H1 (cell line): ENCODE measurements around the gene TNS1. TPM values are rescaled to one million over a fixed set of nuclear protein-coding genes. Genes with fewer than 3 reads are reported as not detected.

Source experiments
- CTCF ChIA-PET: fragments of 300-600 bp; sonication (Branson Sonifier 250); formaldehyde crosslinking; loops from one replicate; lab custom pipeline; 2021; ENCODE audit not compliant: partially characterized antibody; lab: Charles Lee
- POLR2A ChIA-PET: fragments of 300-600 bp; sonication (Branson Sonifier 250); formaldehyde crosslinking; loops from one replicate; lab custom pipeline; 2021; ENCODE audit warnings: inconsistent platforms; ENCODE audit not compliant: partially characterized antibody; lab: Charles Lee
- DNase-seq, 2 experiments: peaks; one replicate each; pipeline versions ENCODE4 v3.0.0 to v3.0.0-alpha.2; 2010 to 2022; ENCODE audit warnings: low spot score in 2 of 2, low read depth in 1 of 2, mixed read lengths in 1 of 2
- FAIRE-seq: peaks from 2 replicates; lab custom pipeline; 2011; peaks lifted over from hg19 to GRCh38; lab: Jason Lieb, UNC
- H2AFZ ChIP-seq: 2 replicates; pipeline ENCODE4 v1.8.1; 2012; ENCODE audit warnings: low read length, inconsistent platforms
- H2AK5ac ChIP-seq: 2 replicates; pipeline ENCODE4 v1.6.1; 2013; ENCODE audit warnings: low read depth, low read length
- H2BK120ac ChIP-seq: replicated peaks from 2 replicates; pipeline ENCODE3; 2013; ENCODE audit warnings: low read depth, low read length, inconsistent platforms
- H2BK12ac ChIP-seq: 2 replicates; pipeline ENCODE4 v1.6.1; 2013; ENCODE audit warnings: low read depth, low read length
- H2BK15ac ChIP-seq: 2 replicates; pipeline ENCODE4 v1.6.1; 2013; ENCODE audit warnings: low read length
- H2BK20ac ChIP-seq: 2 replicates; pipeline ENCODE4 v1.6.1; 2013; ENCODE audit warnings: low read length
- H2BK5ac ChIP-seq: 2 replicates; pipeline ENCODE4 v1.6.1; 2013; ENCODE audit warnings: low read depth, low read length
- H3K14ac ChIP-seq: 2 replicates; pipeline ENCODE4 v1.6.1; 2013; ENCODE audit warnings: inconsistent platforms; ENCODE audit not compliant: insufficient read length
- H3K18ac ChIP-seq: 2 replicates; pipeline ENCODE4 v1.6.1; 2013; ENCODE audit warnings: low read length; ENCODE audit errors: extremely low read depth
- H3K23ac ChIP-seq: 2 replicates; pipeline ENCODE4 v1.6.1; 2013; ENCODE audit warnings: inconsistent platforms; ENCODE audit not compliant: insufficient read length
- H3K23me2 ChIP-seq: 2 replicates; pipeline ENCODE4 v1.6.1; 2013; ENCODE audit warnings: low read depth, low read length
- H3K27ac ChIP-seq: 2 replicates; pipeline ENCODE4 v1.6.1; 2011; ENCODE audit warnings: low read depth, low read length, inconsistent platforms
- H3K27me3 ChIP-seq, 4 experiments: replicated peaks in 1 of 4; 1 replicate in 1 of 4; 2 replicates in 3 of 4; pipeline versions ENCODE4 v1.6.1 to v1.8.1; 2011 to 2013; ENCODE audit warnings: low read length in 3 of 4, mild to moderate bottlenecking in 3 of 4, inconsistent platforms in 2 of 4, mixed read lengths in 2 of 4, moderate library complexity in 1 of 4; ENCODE audit not compliant: control insufficient read depth in 3 of 4, insufficient read depth in 3 of 4; ENCODE audit errors: extremely low read depth in 1 of 4
- H3K36me3 ChIP-seq, 4 experiments: 2 replicates each; pipeline versions ENCODE4 v1.6.1 to v1.8.1; 2011 to 2013; ENCODE audit warnings: mild to moderate bottlenecking in 4 of 4, low read length in 3 of 4, moderate library complexity in 2 of 4, control low read depth in 1 of 4, inconsistent platforms in 1 of 4; ENCODE audit not compliant: insufficient read depth in 4 of 4, control insufficient read depth in 2 of 4
- H3K4ac ChIP-seq: replicated peaks from 2 replicates; pipeline ENCODE3; 2013; ENCODE audit warnings: low read length, low read depth, mixed read lengths, inconsistent platforms; ENCODE audit not compliant: insufficient read length
- H3K4me1 ChIP-seq, 4 experiments: replicated peaks in 1 of 4; 1 replicate in 1 of 4; 2 replicates in 3 of 4; pipeline versions ENCODE4 v1.6.1 to v1.8.1; 2011 to 2013; ENCODE audit warnings: low read length in 3 of 4, inconsistent platforms in 2 of 4, mixed read lengths in 1 of 4; ENCODE audit not compliant: insufficient read depth in 4 of 4, control insufficient read depth in 3 of 4
- H3K4me2 ChIP-seq, 2 experiments: 2 replicates each; pipeline versions ENCODE4 v1.6.1 to v1.8.1; 2011 to 2013; ENCODE audit warnings: low read depth in 2 of 2, low read length in 2 of 2, control low read depth in 1 of 2, inconsistent platforms in 1 of 2, mild to moderate bottlenecking in 1 of 2; ENCODE audit not compliant: insufficient read depth in 1 of 2
- H3K4me3 ChIP-seq, 4 experiments: fragments of 200-600, 300-600 bp in 1 of 4; sonication (generic), shearing (Covaris generic), sonication (Bioruptor Twin) in 1 of 4; 2 replicates each; pipeline versions ENCODE4 v1.5.1 to v1.8.1; 2011 to 2016; ENCODE audit warnings: low read length in 4 of 4, low read depth in 3 of 4, control low read depth in 2 of 4, inconsistent platforms in 2 of 4, mild to moderate bottlenecking in 2 of 4, mixed read lengths in 1 of 4, moderate library complexity in 1 of 4; ENCODE audit not compliant: insufficient read depth in 2 of 4; ENCODE audit errors: extremely low read depth in 1 of 4
- H3K56ac ChIP-seq: replicated peaks from 2 replicates; pipeline ENCODE3; 2013; ENCODE audit warnings: low read depth, mild to moderate bottlenecking, mixed read lengths, low read length, inconsistent platforms; ENCODE audit not compliant: insufficient read length
- H3K79me1 ChIP-seq: 2 replicates; pipeline ENCODE4 v1.6.1; 2013; ENCODE audit warnings: low read depth, low read length, control low read depth
- H3K79me2 ChIP-seq, 2 experiments: 2 replicates each; pipeline versions ENCODE4 v1.6.1 to v1.8.1; 2012 to 2013; ENCODE audit warnings: low read length in 2 of 2, mild to moderate bottlenecking in 2 of 2, inconsistent platforms in 1 of 2; ENCODE audit not compliant: insufficient read depth in 2 of 2, control insufficient read depth in 1 of 2
- H3K9ac ChIP-seq, 4 experiments: replicated peaks in 1 of 4; 1 replicate in 1 of 4; 2 replicates in 3 of 4; pipeline versions ENCODE4 v1.6.1 to v1.8.1; 2011 to 2013; ENCODE audit warnings: low read depth in 3 of 4, low read length in 3 of 4, control low read depth in 2 of 4, mild to moderate bottlenecking in 2 of 4, moderate library complexity in 2 of 4, inconsistent platforms in 1 of 4; ENCODE audit errors: extremely low read depth in 1 of 4
- H3K9me3 ChIP-seq, 2 experiments: 2 replicates each; pipeline versions ENCODE4 v1.6.1 to v1.8.1; 2012 to 2013; ENCODE audit warnings: mild to moderate bottlenecking in 2 of 2, moderate library complexity in 2 of 2, control low read depth in 1 of 2, inconsistent platforms in 1 of 2, low read depth in 1 of 2, low read length in 1 of 2, mixed read lengths in 1 of 2; ENCODE audit not compliant: insufficient read depth in 2 of 2
- H4K20me1 ChIP-seq, 2 experiments: replicated peaks in 1 of 2; 2 replicates each; pipeline versions ENCODE3 to v1.8.1; 2011 to 2013; ENCODE audit warnings: inconsistent platforms in 2 of 2, low read length in 2 of 2, mild to moderate bottlenecking in 1 of 2; ENCODE audit not compliant: insufficient read depth in 2 of 2, control insufficient read depth in 1 of 2
- H4K5ac ChIP-seq: 2 replicates; pipeline ENCODE4 v1.6.1; 2013; ENCODE audit warnings: low read length, low read depth, mixed read lengths, inconsistent platforms; ENCODE audit not compliant: insufficient read length
- H4K8ac ChIP-seq: 2 replicates; pipeline ENCODE4 v1.8.0; 2013; ENCODE audit warnings: mild to moderate bottlenecking, moderate library complexity, low read length, inconsistent platforms; ENCODE audit not compliant: insufficient read depth; ENCODE audit errors: extremely low read depth
- H4K91ac ChIP-seq: replicated peaks from 2 replicates; pipeline ENCODE3; 2013; ENCODE audit warnings: low read length, mixed read lengths, inconsistent platforms; ENCODE audit not compliant: insufficient read length
- BCL11A ChIP-seq, 2 experiments: IDR thresholded peaks; one replicate each; pipeline ENCODE4 v1.6.1; 2011; ENCODE audit warnings: low read depth in 2 of 2, low read length in 2 of 2, mild to moderate bottlenecking in 2 of 2
- CBX5 ChIP-seq: fragments of 300-800, 300-1000 bp; sonication (generic); IDR thresholded peaks from 2 replicates; pipeline ENCODE4 v1.7.1; 2016; ENCODE audit warnings: antibody characterized with exemption, low read length, low read depth
- JUN ChIP-seq: IDR thresholded peaks from 2 replicates; pipeline ENCODE4 v1.6.1; 2011; ENCODE audit warnings: low read depth, mild to moderate bottlenecking, improper control_type of control experiment, low read length
- MAX ChIP-seq: IDR thresholded peaks from 2 replicates; pipeline ENCODE4 v1.6.1; 2012; ENCODE audit warnings: inconsistent platforms
- SAP30 ChIP-seq: fragments of 300-600 bp; sonication (generic); IDR thresholded peaks from 2 replicates; pipeline ENCODE4 v1.7.1; 2012; ENCODE audit warnings: low read length, moderate library complexity, mild to moderate bottlenecking, inconsistent platforms; ENCODE audit not compliant: insufficient read depth, insufficient replicate concordance
- SIRT6 ChIP-seq: IDR thresholded peaks from one replicate; pipeline ENCODE4 v1.7.1; 2012; ENCODE audit warnings: low read length, inconsistent platforms
- SIX5 ChIP-seq: IDR thresholded peaks from 2 replicates; pipeline ENCODE4 v1.6.1; 2011; ENCODE audit warnings: mild to moderate bottlenecking, low read depth, low read length
- SUZ12 ChIP-seq: fragments of 200-600 bp; sonication (generic); IDR thresholded peaks from 2 replicates; pipeline ENCODE4 v1.6.1; 2012; ENCODE audit warnings: mild to moderate bottlenecking, inconsistent platforms, low read length, moderate library complexity, mixed read lengths
- TEAD4 ChIP-seq: IDR thresholded peaks from 2 replicates; pipeline ENCODE4 v1.6.1; 2012; ENCODE audit warnings: low read depth, low read length, inconsistent platforms, mixed read lengths
- WGBS, 2 experiments: shearing (Covaris generic) in 1 of 2; methylation state at CpG; one replicate each; pipeline versions ENCODE4 v1.1.6 to v1.1.7; 2013 to 2015; ENCODE audit warnings: low lambda C conversion rate in 2 of 2, mixed read lengths in 2 of 2, inconsistent platforms in 1 of 2, low coverage in 1 of 2, missing lambda C conversion rate in 1 of 2; ENCODE audit not compliant: insufficient replicate concordance in 2 of 2, insufficient coverage in 1 of 2, insufficient read length in 1 of 2; ENCODE audit errors: extremely low coverage in 1 of 2, missing lambda C conversion rate in 1 of 2; 5-methylcytosine and 5-hydroxymethylcytosine counted together
- polyA plus RNA-seq, 7 experiments: library from polyadenylated mRNA; depleted of rRNA in 3 of 7; stranded (reverse) in 5 of 7; unstranded in 2 of 7; fragments of >200 nt in 5 of 7; fragments of 200-250 nt in 2 of 7; gene quantifications; 1 replicate in 5 of 7; 2 replicates in 1 of 7; 4 replicates in 1 of 7; pipeline versions ENCODE4 v1.2.1 to v1.2.3, GENCODE V29; 2011 to 2013; ENCODE audit warnings: missing spikeins in 2 of 7, mixed read lengths in 2 of 7
- total RNA-seq: library from RNA; stranded (reverse); fragmentation: NEBNext Ultra II Directional; extraction: Animal tissue kit (Norgen Biotek cat#: 25700); gene quantifications from 2 replicates; pipeline ENCODE4 v1.2.1, GENCODE V29; 2021

The TNS1 gene
- total and polyA plus RNA-seq, 2 of the 8 experiments (the other 6 are each of a cell fraction or from before 2014, with no cell fraction given), result 1.5 to 5.1 TPM

GRCh38 chr2:217884985-217885384 lies 117.8 kb downstream of the TNS1 start:
- no peak overlapping the region for H3K4ac ChIP-seq
- TF ChIP-seq SUZ12 (no peak), TEAD4 (no peak), BCL11A (IDR thresholded peaks at IDR 0.05; ENCODE audit: low read depth in 2 of 2, low read length in 2 of 2) (no peak), JUN (no peak), SAP30 (no peak), MAX (no peak), SIX5 (no peak), SIRT6 (no peak), CBX5 (no peak)

More at GRCh38 chr2:217884985-217885384, 117.8 kb downstream of the TNS1 start:
- no peaks in the 10 kb centered on the region for H3K36me3 ChIP-seq
- no peak overlapping the region for H2BK120ac ChIP-seq
- no peak overlapping the region for H3K9ac ChIP-seq
- no peak overlapping the region for H3K4me3 ChIP-seq
- H2BK5ac ChIP-seq, result no peak overlapping the region
- H3K27me3 ChIP-seq, result no peaks in the 10 kb centered on the region
- H3K56ac ChIP-seq, result no peak overlapping the region
- H4K8ac ChIP-seq, result no peak overlapping the region
- H4K5ac ChIP-seq, result no peak overlapping the region
- no peaks in the 10 kb centered on the region for H3K9me3 ChIP-seq
- FAIRE-seq (no peak), DNase-seq (no peak)
- H2BK15ac ChIP-seq, result no peak overlapping the region
- H3K18ac ChIP-seq, result no peak overlapping the region
- CTCF ChIA-PET, result interaction anchor here (0.7 to 19.5 kb wide), 19 partner anchors 8 to 150 kb away, joined by 3 to 759 read pairs (median 6); no protein-coding TSS in a partner anchor
- H3K23me2 ChIP-seq, result peaks cover 3% of the 10 kb centered on the region; the same call in 1 of the 2 replicates
- 77% methylated on average over 5 of the region's 8 CpGs; no CpG with 5 or more reads in 1 of the 2 experiments for WGBS, 2 experiments
- no peak overlapping the region for H2BK12ac ChIP-seq
- no peak overlapping the region for H2AK5ac ChIP-seq
- H4K91ac ChIP-seq, result no peak overlapping the region
- no peaks in the 10 kb centered on the region for H4K20me1 ChIP-seq
- POLR2A ChIA-PET, result interaction anchor here (0.9 to 1.0 kb wide), 2 partner anchors 59 to 91 kb away, joined by 3 read pairs; no protein-coding TSS in a partner anchor
- no peak overlapping the region for H3K27ac ChIP-seq
- H3K79me1 ChIP-seq, result no peaks in the 10 kb centered on the region
- H3K4me1 ChIP-seq, result peaks cover 0 to 3% (median under 1%) of the 10 kb centered on the region in 4 experiments; a peak in 3 of 7 replicates
- H3K79me2 ChIP-seq, result no peaks in the 10 kb centered on the region
- no peak overlapping the region for H2BK20ac ChIP-seq
- H3K23ac ChIP-seq, result no peak overlapping the region
- H3K4me2 ChIP-seq, result no peak overlapping the region
- H3K14ac ChIP-seq, result no peak overlapping the region
- no peak overlapping the region for H2AFZ ChIP-seq
